ENCODE results near the gene NTM.

The NTM gene

DNA sequence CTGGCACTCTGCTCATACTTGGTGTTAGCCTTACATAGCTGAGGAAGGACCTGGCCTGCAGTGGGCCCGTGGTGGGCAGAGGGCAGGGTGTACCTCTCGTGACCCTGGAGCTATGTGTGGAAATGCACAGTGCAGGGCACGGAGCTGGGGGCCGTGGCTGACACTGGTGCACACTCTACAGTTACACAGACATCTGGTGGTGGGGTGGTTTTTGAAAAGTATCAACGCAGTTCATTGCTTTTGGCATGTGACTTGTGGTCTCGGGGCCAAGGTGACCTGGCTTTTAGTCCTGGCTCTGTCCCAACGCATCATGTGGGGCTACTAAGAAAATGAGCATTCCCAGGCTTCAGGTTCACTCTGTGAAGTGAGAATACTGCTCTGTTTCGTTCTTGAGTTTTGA, 553.6 kb downstream of the NTM start:
- in situ Hi-C loops (cut with HindIII; ENCODE audit: low sequenced_read_pairs), result no loop called here
- no peak for TF ChIP-seq CTCF (IDR thresholded peaks at IDR 0.05; ENCODE audit: low read depth, low read length)
- no peak for DNase-seq (ENCODE audit: low read depth, low spot score)
- no peak overlapping the region for H3K4me3 ChIP-seq (ENCODE audit: low read depth, low read length)

DNA sequence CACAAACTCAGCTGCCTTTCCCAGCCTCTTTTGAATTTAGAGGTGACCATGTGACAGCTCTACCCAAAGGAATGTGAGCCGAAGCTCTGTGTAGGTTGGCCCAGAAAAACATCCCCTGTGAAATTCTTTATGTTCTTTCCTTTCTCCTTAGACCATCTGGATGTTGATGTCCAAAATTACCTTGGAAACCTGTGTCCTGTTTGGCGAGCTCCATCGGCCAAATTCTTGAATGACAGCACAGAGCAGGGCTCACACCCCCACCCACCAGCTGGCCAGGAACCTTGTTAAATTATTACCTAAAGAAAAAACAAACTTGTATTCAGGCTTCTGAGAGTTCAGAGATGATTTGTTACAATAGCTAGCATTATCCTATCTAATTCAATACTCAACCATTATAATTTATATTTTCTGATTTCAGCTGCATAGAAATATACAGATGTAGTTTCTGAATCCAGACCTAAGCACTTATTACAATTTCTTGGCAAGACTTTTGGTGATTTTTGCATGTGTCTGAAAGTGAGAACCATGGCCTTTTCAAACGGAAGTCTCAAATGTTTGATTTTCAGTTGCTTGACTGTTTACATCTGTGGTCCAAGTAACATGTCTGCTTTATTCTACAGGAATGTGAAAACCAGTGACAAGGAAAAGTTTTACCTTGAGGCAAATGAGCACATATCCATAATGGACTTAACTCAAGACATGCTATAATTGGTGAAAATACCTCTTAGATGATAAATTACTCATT, 554.2 kb downstream of the NTM start:
- TF ChIP-seq CTCF (IDR thresholded peaks at IDR 0.05; ENCODE audit: low read depth, low read length), result no peak
- peak; percentile 76 for DNase-seq (ENCODE audit: low read depth, low spot score)
- in situ Hi-C loops (cut with HindIII; ENCODE audit: low sequenced_read_pairs), result no loop called here
- no peak overlapping the region for H3K4me3 ChIP-seq (ENCODE audit: low read depth, low read length)

- TF ChIP-seq CTCF (IDR thresholded peaks at IDR 0.05; ENCODE audit: low read depth, low read length), result no peak
- H3K4me3 ChIP-seq (ENCODE audit: low read depth, low read length), result no peak overlapping the region
- in situ Hi-C loops (cut with HindIII; ENCODE audit: low sequenced_read_pairs), result no loop called here
- no peak for DNase-seq (ENCODE audit: low read depth, low spot score)
Observed at GRCh38 chr11:131925829-131926228, 555.4 kb downstream of the NTM start.

- no peak overlapping the region for H3K4me3 ChIP-seq (ENCODE audit: low read depth, low read length)
- no peak for DNase-seq (ENCODE audit: low read depth, low spot score)
- in situ Hi-C loops (cut with HindIII; ENCODE audit: low sequenced_read_pairs), result no loop called here
- TF ChIP-seq CTCF (IDR thresholded peaks at IDR 0.05; ENCODE audit: low read depth, low read length), result no peak
Observed at GRCh38 chr11:131928992-131929391, 558.6 kb downstream of the NTM start.

DNA sequence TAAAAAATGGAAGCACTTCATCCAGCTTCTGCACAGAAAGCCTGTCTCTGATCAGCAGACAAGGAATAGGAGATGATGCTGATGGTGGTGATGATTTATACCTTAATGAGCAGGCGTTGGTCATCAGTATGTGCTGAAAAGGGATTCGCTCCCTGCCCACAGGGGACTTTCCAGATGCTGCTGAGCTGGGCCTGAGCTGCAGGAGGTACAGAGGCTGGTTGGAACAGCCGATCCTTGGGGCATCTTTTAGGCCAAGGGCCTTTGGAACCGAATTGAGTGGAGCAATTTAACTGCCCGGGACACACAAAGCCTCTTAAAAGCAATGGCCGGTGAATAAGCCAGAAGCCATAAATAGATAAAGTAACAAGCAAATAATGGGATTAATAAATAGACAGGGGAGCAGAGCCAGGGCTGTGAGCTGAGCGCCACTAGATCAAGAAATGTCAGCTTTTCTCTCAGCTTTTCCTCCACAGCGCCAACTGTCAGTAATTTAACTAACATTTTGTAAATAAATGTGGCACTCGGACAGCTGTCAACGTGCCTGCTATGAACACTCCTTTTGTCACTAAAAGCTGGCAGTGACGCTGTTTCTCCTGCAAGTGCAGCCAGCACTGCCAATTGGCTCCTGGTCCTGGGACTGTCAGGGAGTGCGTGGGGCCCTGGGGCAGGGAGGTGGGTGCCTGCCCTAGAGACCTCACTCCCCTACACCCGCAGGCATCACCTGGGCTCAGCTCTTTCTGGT, 562.3 kb downstream of the NTM start:
- no peak for DNase-seq (ENCODE audit: low read depth, low spot score)
- H3K4me3 ChIP-seq (ENCODE audit: low read depth, low read length), result no peak overlapping the region
- no peak for TF ChIP-seq CTCF (IDR thresholded peaks at IDR 0.05; ENCODE audit: low read depth, low read length)
- in situ Hi-C loops (cut with HindIII; ENCODE audit: low sequenced_read_pairs), result no loop called here

- DNase-seq (ENCODE audit: low read depth, low spot score), result no peak
- H3K4me3 ChIP-seq (ENCODE audit: low read depth, low read length), result no peak overlapping the region
Observed at GRCh38 chr11:131934006-131934405, 563.6 kb downstream of the NTM start.

More at GRCh38 chr11:131934006-131934405, 563.6 kb downstream of the NTM start:
- no peak for TF ChIP-seq CTCF (IDR thresholded peaks at IDR 0.05; ENCODE audit: low read depth, low read length)
- in situ Hi-C loops (cut with HindIII; ENCODE audit: low sequenced_read_pairs), result no loop called here

Data from astrocyte of the spinal cord (primary cell).